VCaP (cell line): Measurements from ENCODE around the gene C1RL.

Source experiments
- H3K27ac ChIP-seq: fragments of 450-650 bp; 2 replicates; pipeline ENCODE4 v1.5.1; 2017
- CTCF ChIP-seq: fragments of 450-650 bp; conservative IDR thresholded peaks from 2 replicates; pipeline ENCODE4 v1.5.1; 2017; ENCODE audit warnings: mild to moderate bottlenecking, moderate library complexity

Gene C1RL

DNA sequence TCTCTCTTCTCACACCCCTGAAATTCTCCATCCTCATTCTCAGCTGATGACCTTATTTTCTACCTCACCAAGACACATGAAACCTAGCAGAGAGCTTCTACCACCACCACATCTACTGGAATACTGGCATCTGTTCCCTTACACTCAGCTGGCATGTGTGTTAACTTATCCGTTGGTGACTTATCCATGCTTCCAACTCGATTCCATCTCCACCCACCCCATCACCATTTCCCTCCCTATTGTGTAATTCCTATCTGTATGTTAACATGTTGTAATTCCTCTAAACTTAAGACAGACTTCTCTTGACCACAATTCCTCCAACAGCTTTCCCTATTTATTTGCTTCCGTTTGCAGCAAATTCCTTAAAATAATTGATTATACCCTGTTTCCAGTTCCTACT, 33.1 kb downstream of the C1RL start:
- H3K27ac ChIP-seq = no peak overlapping the region
- no peak for TF ChIP-seq CTCF

DNA sequence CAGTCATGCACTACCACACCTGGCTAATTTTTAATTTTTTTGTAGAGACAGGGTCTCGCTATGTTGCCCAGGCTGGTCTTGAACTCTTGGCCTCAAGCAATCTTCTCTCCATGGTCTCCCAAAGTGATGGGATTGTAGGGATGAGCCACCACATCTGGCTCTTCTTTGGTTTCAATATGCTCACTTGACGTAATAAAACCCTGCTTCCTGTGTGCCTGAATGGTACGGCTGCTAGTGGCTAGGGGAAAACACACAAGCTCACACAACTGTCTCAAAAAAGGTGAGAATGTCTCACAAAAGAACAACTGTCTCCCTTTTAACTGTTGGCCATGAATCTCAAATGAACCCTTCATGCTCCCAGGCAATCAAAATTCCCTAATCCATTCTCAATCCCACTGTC, 33.5 kb downstream of the C1RL start:
- no peak for TF ChIP-seq CTCF
- H3K27ac ChIP-seq = no peak overlapping the region

DNA sequence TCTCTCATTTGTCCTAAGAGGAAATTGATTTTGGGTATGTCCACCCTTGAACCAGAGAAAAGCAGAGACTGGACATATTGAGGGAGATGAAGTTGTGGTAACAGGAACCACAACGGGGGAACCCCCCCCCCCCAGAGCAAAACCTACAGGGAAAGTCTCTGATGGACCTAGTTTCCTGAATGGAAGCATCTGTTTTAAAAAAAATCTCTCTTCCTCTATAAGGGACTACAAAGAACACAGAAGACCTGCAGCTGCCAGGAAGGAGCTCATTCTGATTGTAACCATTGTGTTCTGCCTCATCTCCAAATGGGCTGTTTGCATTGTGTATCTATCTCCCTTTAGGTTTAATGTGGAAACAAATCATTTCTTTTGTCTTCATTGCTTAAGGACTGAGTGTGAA, 35.1 kb downstream of the C1RL start:
- TF ChIP-seq CTCF = no peak

DNA sequence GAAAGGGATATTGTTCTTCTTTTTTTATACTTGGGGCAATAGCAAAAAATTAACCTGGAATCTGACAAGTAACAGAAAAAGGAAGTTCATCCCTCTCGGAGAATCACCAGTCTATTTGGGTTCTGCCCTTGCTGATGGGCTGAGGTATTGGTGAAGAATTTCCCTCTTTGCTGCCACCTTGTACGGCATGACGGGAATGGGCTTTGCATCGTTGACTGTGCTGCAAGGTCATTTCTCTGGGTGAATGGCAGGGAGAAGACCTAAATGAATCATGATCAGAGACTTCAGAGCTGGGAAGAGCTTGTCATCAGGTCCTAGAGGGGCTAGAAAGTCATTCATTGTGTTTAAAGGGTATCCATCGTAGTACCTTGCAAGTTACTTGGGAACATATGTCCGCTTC, 36.5 kb downstream of the C1RL start:
- no peak for TF ChIP-seq CTCF
- H3K27ac ChIP-seq = no peak overlapping the region

More for the DNA sequence above, 35.1 kb downstream of the C1RL start:
- no peak overlapping the region for H3K27ac ChIP-seq

DNA sequence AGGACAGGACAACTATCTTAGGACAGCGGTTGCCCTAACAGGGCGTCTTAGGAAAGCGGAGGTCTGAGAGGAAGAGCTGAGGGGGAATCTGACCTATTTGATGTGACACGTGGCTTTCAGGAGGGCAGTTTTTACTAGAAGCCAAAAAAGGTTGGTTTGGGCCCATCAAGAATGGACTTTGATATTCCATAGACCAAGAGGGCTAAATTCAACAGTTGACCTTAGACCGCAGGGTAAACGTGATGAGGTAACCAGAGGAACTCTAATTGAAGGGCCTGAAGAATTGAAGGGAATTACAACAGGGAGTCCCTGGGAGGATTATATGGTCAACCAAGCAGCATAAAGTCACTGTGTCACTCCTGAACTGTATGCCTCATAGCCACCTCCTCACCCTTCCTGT, 37.0 kb downstream of the C1RL start:
- no peak for TF ChIP-seq CTCF
- H3K27ac ChIP-seq = no peak overlapping the region

- TF ChIP-seq CTCF = no peak
- H3K27ac ChIP-seq = no peak overlapping the region
Observed at GRCh38 chr12:7069386-7069785, 39.6 kb downstream of the C1RL start.

- TF ChIP-seq CTCF = no peak
- H3K27ac ChIP-seq = no peak overlapping the region
Observed at GRCh38 chr12:7068994-7069346, 40.0 kb downstream of the C1RL start.
